Ovary (tissue), 3 donors: Measurements from ENCODE around the gene REV3L.

Experiments used
- EP300 ChIP-seq: sonication (generic); formaldehyde crosslinking; IDR thresholded peaks from one replicate; pipeline ENCODE4 v1.6.1; 2017; ENCODE audit warnings: antibody characterized with exemption
- TF ChIP-seq, protein P1 (sequence below), 3 donors: fragments of 450-650 bp in 2 of 3; fragments of 200-600 bp in 1 of 3; IDR thresholded peaks; one replicate each; pipeline versions ENCODE4 v1.5.1 to v1.8.0; 2016 to 2022; ENCODE audit warnings: antibody characterized with exemption in 3 of 3, mild to moderate bottlenecking in 1 of 3
- donor health status: DM: no; HTN: no; CAD: no.

GRCh38 chr6:111429571-111429970 is 53.4 kb downstream of the REV3L start:
- TF ChIP-seq, protein P1, sequence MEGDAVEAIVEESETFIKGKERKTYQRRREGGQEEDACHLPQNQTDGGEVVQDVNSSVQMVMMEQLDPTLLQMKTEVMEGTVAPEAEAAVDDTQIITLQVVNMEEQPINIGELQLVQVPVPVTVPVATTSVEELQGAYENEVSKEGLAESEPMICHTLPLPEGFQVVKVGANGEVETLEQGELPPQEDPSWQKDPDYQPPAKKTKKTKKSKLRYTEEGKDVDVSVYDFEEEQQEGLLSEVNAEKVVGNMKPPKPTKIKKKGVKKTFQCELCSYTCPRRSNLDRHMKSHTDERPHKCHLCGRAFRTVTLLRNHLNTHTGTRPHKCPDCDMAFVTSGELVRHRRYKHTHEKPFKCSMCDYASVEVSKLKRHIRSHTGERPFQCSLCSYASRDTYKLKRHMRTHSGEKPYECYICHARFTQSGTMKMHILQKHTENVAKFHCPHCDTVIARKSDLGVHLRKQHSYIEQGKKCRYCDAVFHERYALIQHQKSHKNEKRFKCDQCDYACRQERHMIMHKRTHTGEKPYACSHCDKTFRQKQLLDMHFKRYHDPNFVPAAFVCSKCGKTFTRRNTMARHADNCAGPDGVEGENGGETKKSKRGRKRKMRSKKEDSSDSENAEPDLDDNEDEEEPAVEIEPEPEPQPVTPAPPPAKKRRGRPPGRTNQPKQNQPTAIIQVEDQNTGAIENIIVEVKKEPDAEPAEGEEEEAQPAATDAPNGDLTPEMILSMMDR (IDR thresholded peaks at IDR 0.05), result no peak
- TF ChIP-seq EP300, result no peak
